ENCODE results near the gene ANKRD53.

The ANKRD53 gene, protein sequence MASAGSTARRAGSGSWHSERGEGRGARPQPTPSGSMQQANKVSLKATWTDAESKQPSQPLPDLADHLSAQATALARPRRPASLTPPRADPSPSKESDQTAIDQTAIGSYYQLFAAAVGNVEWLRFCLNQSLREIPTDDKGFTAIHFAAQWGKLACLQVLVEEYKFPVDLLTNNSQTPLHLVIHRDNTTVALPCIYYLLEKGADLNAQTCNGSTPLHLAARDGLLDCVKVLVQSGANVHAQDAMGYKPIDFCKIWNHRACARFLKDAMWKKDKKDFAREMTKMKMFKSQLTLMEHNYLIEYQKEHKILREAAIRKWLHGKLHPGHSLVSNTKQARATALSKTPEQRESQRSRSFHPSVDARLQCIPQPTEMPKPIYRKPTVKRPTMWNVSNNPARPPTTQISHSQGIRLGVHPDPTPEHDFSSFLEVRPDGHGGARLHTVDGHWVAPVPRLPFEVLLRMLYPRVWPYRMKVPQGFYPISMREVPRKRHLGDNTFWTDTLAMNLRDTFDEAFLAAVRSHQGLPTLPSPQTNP

DNA sequence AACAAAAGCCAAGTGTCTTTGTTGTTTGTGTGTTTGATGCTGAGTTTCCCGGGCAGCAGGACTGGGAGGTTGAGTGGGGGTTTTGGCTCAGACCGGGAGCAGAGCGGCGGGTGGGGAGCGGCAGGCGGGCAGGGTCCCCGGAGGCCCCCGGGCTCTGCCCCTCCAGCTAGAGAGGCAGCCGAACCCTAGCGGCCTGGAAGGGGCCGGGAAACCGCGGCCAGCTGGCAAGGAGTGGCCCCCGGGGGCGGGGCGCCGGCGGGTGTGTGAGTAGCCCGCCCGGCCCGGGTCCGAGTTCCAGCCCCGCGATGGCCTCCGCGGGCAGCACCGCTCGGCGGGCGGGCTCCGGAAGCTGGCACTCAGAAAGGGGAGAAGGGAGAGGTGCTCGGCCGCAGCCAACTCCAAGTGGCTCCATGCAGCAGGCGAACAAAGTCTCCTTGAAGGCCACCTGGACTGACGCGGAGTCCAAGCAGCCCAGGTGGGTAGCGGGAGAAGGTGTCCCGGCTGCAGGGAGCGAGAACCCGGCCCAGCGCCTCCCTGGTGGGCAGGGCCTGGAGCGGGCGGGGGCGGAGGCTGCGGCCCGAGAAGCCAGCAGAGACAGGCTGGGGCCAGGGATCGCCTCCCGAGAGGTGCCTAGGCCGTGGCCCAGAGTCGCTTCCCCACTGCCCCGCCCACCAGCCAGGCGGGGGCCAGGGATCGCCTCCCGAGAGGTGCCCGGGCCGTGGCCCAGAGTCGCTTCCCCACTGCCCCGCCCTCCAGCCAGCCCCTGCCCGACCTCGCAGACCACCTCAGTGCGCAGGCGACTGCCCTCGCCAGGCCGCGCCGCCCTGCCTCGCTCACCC, at the start of gene ANKRD53:
Gene ANKRD53 (plus strand): TSS at position 290 of the 839 bp plus-strand sequence. CDS start 16 bp downstream, at position 306.
- DNase-seq, result peak; percentile 38

DNA sequence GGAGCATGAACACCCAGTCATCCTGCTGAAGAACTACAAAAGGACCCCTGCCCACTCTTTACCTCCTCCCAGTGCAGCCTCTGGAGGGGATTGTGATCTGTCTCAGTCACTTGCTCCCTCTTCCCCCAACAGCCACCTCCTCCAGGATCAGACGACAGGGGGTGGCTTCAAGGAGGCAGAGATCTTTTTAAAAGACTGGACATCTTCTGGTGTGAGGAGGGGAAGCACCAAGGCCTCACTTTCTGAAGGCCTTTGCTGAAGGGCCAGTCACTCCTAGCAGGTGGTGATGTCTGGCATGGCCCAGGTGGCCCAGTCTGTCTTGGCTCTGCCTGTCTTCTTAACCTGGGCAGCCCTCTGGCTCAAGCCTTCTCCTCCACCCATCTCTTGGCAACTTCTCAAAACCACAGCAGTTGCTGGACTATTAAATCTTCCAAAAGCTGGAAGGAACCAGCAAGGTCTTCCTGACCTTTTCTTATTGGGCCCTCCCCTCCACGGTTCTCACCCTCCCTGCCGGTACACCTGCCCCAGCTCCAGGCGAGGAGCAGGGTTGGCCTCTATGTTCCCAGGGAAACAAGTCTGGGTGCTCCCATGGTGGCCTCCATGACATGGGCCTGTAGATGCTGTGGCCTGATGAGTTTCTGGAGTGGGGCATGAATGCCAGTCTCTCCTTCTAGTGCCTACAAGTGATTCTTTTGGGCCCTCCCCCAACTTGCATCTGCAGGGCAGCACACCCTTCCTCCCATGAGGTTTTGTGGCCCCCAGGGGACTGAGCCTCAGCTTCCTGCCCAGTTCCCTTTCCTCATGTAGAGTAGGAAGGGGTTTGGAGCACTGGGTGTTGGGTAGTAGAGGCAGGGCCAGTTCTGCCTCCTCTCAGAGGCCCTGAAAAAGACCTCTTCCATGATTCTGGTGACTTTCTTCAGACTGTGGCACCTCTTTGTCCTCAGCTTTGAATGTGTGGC, 47.8 kb upstream of the ANKRD53 start:
- no peak for DNase-seq

GRCh38 chr2:70931376-70932000, 46.9 kb upstream of the ANKRD53 start:
- DNase-seq, result no peak

DNA sequence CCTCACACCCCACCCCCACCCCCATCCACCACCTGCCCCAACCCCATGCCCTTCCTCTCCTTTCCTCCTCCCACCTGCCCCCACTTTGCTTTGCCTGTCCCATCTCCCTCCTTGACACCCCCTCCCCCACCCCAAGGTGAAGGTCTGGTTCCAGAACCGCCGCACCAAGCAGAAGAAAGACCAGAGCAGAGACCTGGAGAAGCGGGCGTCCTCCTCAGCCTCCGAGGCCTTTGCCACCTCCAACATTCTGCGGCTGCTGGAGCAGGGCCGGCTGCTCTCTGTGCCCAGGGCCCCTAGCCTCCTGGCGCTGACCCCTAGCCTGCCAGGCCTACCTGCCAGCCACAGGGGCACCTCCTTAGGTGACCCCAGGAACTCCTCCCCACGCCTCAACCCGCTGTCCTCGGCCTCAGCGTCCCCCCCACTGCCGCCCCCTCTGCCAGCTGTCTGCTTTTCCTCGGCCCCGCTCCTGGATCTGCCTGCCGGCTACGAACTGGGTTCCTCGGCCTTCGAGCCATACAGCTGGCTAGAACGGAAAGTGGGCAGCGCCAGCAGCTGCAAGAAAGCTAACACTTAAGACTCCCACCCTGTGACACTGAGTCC, 45.7 kb upstream of the ANKRD53 start:
- DNase-seq, result no peak

GRCh38 chr2:70934981-70935380, 43.4 kb upstream of the ANKRD53 start:
- DNase-seq, result no peak

DNA sequence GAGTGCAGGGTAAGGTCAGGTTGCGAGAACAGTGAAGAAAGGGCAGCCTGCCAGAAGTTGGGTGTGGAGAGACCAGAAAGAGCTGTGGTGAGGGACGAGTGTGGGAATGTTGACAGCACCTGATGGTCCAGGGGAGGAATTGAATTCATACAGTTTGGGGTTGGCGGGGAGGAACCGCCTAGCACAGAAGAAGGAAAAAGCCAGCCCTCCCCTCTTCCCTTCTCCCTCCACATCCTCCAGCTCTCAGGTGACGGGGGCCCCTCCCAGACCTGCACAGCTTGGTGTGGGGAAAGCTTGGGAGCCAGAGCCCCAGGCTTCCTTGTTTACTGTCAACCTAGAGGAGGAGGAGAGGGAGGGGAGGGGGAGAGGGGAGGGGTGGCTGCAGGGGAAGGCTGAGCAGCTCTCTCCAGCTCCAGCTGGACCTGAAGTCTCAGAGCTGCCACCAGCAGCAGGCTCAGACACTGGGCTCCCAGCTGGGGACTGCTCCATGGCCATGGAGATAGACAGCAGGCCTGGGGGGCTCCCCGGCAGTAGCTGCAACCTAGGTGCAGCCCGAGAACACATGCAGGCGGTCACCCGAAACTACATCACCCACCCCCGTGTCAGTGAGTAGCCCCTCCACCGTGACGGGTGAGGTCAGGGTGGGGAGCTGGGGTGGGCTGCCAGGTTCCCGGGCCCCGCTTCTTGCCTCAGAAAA, 42.8 kb upstream of the ANKRD53 start, which contains the start of gene ATP6V1B1:
Gene ATP6V1B1 (plus strand): TSS at position 433 of the 697 bp plus-strand sequence. CDS start 55 bp downstream, at position 488.
- peak; percentile 75 for DNase-seq

- DNase-seq, result no peak
Observed at GRCh38 chr2:70936165-70936978, 42.1 kb upstream of the ANKRD53 start.

GRCh38 chr2:70936979-70937811, 41.2 kb upstream of the ANKRD53 start:
- DNase-seq, result no peak

GRCh38 chr2:70937866-70938585, 40.4 kb upstream of the ANKRD53 start:
- DNase-seq, result no peak

- DNase-seq, result no peak
Observed at GRCh38 chr2:70938586-70938950, 39.9 kb upstream of the ANKRD53 start.

GRCh38 chr2:70939001-70939838, 39.2 kb upstream of the ANKRD53 start:
- DNase-seq, result no peak

DNA sequence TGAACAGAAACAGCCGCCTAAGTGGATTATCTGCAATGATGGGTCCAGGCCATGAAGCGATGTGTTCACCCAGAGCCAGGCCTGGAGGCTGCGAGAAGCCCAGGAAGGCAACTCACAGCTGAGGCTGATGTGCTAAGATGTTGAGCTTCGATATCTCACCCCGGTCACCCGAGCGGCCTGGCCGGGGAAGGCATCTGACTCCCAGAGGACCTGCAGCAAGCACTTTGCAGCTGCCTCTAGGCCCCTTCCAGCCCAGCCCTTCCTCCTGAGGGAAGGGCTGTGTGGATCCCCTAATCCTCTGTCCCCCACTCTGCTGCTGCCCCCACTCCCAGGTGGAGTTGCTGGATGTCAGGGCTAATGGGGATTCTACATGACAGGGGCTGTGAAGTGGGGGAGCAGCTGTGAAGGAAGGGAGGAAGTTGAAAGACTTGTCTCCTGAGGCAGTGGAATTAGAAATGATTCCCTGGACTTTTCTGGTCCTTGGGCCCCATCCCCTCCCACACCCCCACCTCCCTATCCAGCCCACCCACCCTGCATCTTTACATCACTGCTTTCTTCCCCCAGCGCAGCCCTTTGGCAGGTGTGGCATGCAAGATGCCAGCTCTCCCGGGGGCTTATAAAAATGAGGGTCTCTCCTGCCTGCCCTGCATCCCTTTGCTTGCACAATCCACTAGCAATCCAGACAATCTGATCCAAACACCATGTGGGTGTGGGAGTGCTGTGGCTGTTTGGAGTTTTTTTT, 38.4 kb upstream of the ANKRD53 start:
- no peak for DNase-seq

GRCh38 chr2:70941186-70941585, 37.2 kb upstream of the ANKRD53 start:
- no peak for DNase-seq

DNA sequence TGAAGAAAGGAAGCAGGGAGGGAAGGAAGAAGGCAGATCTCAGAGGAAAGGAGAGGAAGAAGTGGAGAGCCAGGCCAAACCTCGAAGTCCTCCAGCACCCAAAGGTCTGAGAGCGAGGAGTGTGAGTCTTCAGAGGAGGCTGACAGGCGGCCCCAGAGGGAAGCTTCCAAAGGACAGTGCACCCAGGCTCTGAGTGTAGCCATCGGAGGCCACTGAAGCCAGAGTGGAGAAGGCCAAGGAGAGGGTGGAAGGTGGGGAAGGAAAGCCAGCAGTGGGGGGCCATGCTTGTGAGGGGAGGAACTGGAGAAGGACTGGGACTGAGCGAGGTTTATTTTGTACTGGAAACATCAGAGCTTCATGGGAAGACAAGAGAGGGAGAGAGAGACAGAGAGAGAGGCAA, 36.7 kb upstream of the ANKRD53 start:
- no peak for DNase-seq

- DNase-seq, result no peak
Observed at GRCh38 chr2:70942396-70943204, 35.8 kb upstream of the ANKRD53 start.

Data from COR-L47 (cell line).